Caki2 (cell line): ENCODE measurements around the gene ARFGAP1. TPM values are rescaled to one million over a fixed set of nuclear protein-coding genes. Genes with fewer than 3 reads are reported as not detected.
"Not testable (repeated sequence)": the region's sequence is repeated elsewhere in the genome, so short reads cannot be mapped to it uniquely, and the experiment has no call there.

Experiments used
- DNase-seq: peaks from one replicate; pipeline ENCODE4 v3.0.0-alpha.2; 2015; ENCODE audit warnings: low read depth
- in situ Hi-C: cut with HindIII; loops from 2 replicates; pipeline ENCODE4 v1.10.0; 2016; ENCODE audit warnings: low sequenced_read_pairs, low pct_unique_long_range_greater_than_20kb, mixed read lengths
- total RNA-seq: library from RNA; depleted of rRNA; stranded (reverse); fragments of >200 nt; shearing (Covaris generic); gene quantifications from 2 replicates; pipeline ENCODE4 v1.2.3, GENCODE V29; 2014; ENCODE audit warnings: low replicate concordance; rRNA removed

ARFGAP1 gene
- total RNA-seq, 1 experiment from 2014 or later: 139 TPM

GRCh38 chr20:63330084-63330760 lies 57.6 kb downstream of the ARFGAP1 start:
- in situ Hi-C loops: no loop called here
- DNase-seq: no peak

GRCh38 chr20:63330940-63331339 lies 58.3 kb downstream of the ARFGAP1 start:
- in situ Hi-C loops: no loop called here
- no peak for DNase-seq

- no peak for DNase-seq
- in situ Hi-C loops: no loop called here
Measured at GRCh38 chr20:63331741-63332400, 59.3 kb downstream of the ARFGAP1 start.

- in situ Hi-C loops: no loop called here
- DNase-seq: no peak
Measured at GRCh38 chr20:63332488-63333240, 60.1 kb downstream of the ARFGAP1 start.

- no peak for DNase-seq
- in situ Hi-C loops: no loop called here
Measured at GRCh38 chr20:63333241-63333836, 60.7 kb downstream of the ARFGAP1 start.

- in situ Hi-C loops: no loop called here
- DNase-seq: no peak
Measured at GRCh38 chr20:63334356-63334755, 61.7 kb downstream of the ARFGAP1 start.

- DNase-seq, in situ Hi-C loops: not testable (repeated sequence)
Measured at GRCh38 chr20:63335060-63335459, 62.4 kb downstream of the ARFGAP1 start.

- in situ Hi-C loops: no loop called here
- DNase-seq: no peak
Measured at GRCh38 chr20:63335711-63336110, 63.1 kb downstream of the ARFGAP1 start.

GRCh38 chr20:63336232-63336752 lies 63.7 kb downstream of the ARFGAP1 start:
- in situ Hi-C loops: no loop called here
- no peak for DNase-seq

- DNase-seq: no peak
- in situ Hi-C loops: no loop called here
Measured at GRCh38 chr20:63337786-63338420, 65.3 kb downstream of the ARFGAP1 start.

Other genes starting within 250 kb of the ARFGAP1 start
- 20.0 and 26.9 TPM in 2 replicates for gene YTHDF1, start 56.7 kb upstream of the ARFGAP1 start, total RNA-seq
- not detected in 2 replicates for gene BIRC7, start 36.9 kb upstream of the ARFGAP1 start, total RNA-seq
- gene NKAIN4, start 18.4 kb upstream of the ARFGAP1 start, total RNA-seq: 2.9 and 5.0 TPM in 2 replicates
- 0.14 and 0.87 TPM in 2 replicates for gene COL20A1, start 20.4 kb downstream of the ARFGAP1 start, total RNA-seq
- not detected in 2 replicates for gene CHRNA4, start 88.5 kb downstream of the ARFGAP1 start, total RNA-seq
- gene KCNQ2, start 199.8 kb downstream of the ARFGAP1 start, total RNA-seq: 10.0 TPM in 1 of 2 replicates, not detected in the other
- gene EEF1A2, start 226.3 kb downstream of the ARFGAP1 start, total RNA-seq: 249 and 281 TPM in 2 replicates
- 35.9 and 103 TPM in 2 replicates for gene PPDPF, start 248.0 kb downstream of the ARFGAP1 start, total RNA-seq